ENCODE results near the gene SLC28A1.

Gene SLC28A1

GRCh38 chr15:84992157-84992944 is 107.9 kb downstream of the SLC28A1 start:
- DNase-seq (ENCODE audit: low read depth in 2 of 2), result peak in 1 of 2 donors; percentile 26
